HG03520 (cell line): ENCODE results near the gene SLC6A13.
"Not testable (repeated sequence)": the region's sequence is repeated elsewhere in the genome, so short reads cannot be mapped to it uniquely, and the experiment has no call there.

Experiments used
- ATAC-seq: cut with Tn5 transposase; IDR thresholded peaks from one replicate; pipeline ENCODE4 v1.9.1; 2021; ENCODE audit warnings: mild to moderate bottlenecking, moderate library complexity; ENCODE audit not compliant: unreplicated experiment

Gene SLC6A13

GRCh38 chr12:218221-218620 lies 44.4 kb downstream of the SLC6A13 start:
- no peak for ATAC-seq

GRCh38 chr12:217029-217428 lies 45.6 kb downstream of the SLC6A13 start:
- not testable (repeated sequence) for ATAC-seq

GRCh38 chr12:215116-215515 lies 47.5 kb downstream of the SLC6A13 start:
- ATAC-seq, result no peak

GRCh38 chr12:214003-214741 lies 48.5 kb downstream of the SLC6A13 start, which contains the start of gene SLC6A12:
Gene SLC6A12 (minus strand): TSS chr12:214157. CDS start chr12:209986, 4,171 bp downstream.
- ATAC-seq, result no peak

- ATAC-seq, result no peak
These were observed 49.1 kb downstream of the SLC6A13 start for GRCh38 chr12:213527-213932.

GRCh38 chr12:212715-213526 lies 49.7 kb downstream of the SLC6A13 start:
- ATAC-seq, result no peak

- no peak for ATAC-seq
These were observed 50.3 kb downstream of the SLC6A13 start for GRCh38 chr12:212415-212714.

GRCh38 chr12:211639-212414 lies 50.8 kb downstream of the SLC6A13 start:
- ATAC-seq, result no peak

- no peak for ATAC-seq
These were observed 51.5 kb downstream of the SLC6A13 start for GRCh38 chr12:211142-211465.

- no peak for ATAC-seq
These were observed 52.1 kb downstream of the SLC6A13 start for GRCh38 chr12:210277-211141.

GRCh38 chr12:209851-210250 lies 52.8 kb downstream of the SLC6A13 start:
- ATAC-seq, result no peak

- no peak for ATAC-seq
These were observed 53.4 kb downstream of the SLC6A13 start for GRCh38 chr12:209246-209645.

GRCh38 chr12:208813-209212 lies 53.8 kb downstream of the SLC6A13 start:
- no peak for ATAC-seq

GRCh38 chr12:207804-208203 lies 54.8 kb downstream of the SLC6A13 start:
- ATAC-seq, result no peak

- no peak for ATAC-seq
These were observed 55.7 kb downstream of the SLC6A13 start for GRCh38 chr12:206746-207440.

GRCh38 chr12:205026-205425 lies 57.6 kb downstream of the SLC6A13 start:
- no peak for ATAC-seq

GRCh38 chr12:204261-204678 lies 58.4 kb downstream of the SLC6A13 start:
- ATAC-seq, result no peak

- no peak for ATAC-seq
These were observed 59.0 kb downstream of the SLC6A13 start for GRCh38 chr12:203462-204260.

- no peak for ATAC-seq
These were observed 59.6 kb downstream of the SLC6A13 start for GRCh38 chr12:203074-203461.
